Activated T-helper 17 cell treated with anti-CD3 and anti-CD28 coated beads, Interleukin-2, amount 50 U/mL, for 72 hours (primary cell): ENCODE data around the gene ELP5. TPM values are rescaled to one million over a fixed set of nuclear protein-coding genes. Genes with fewer than 3 reads are reported as not detected.

Experiments used
- ATAC-seq: fragments of 150-1000 bp; cut with Tn5 transposase; replicated peaks from 2 replicates; pipeline ENCODE4 v1.10.0; 2021; ENCODE audit warnings: mild to moderate bottlenecking, moderate library complexity
- H3K27ac Mint-ChIP-seq: one replicate; pipeline ENCODE4 v1.8.0; 2022; ENCODE audit warnings: mixed read lengths
- H3K27me3 Mint-ChIP-seq: one replicate; pipeline ENCODE4 v1.8.0; 2022; ENCODE audit warnings: mixed read lengths
- H3K36me3 Mint-ChIP-seq: one replicate; pipeline ENCODE4 v1.8.0; 2022; ENCODE audit warnings: low read depth, mild to moderate bottlenecking, mixed read lengths
- H3K4me1 Mint-ChIP-seq: one replicate; pipeline ENCODE4 v1.8.0; 2022; ENCODE audit warnings: mixed read lengths
- H3K4me3 Mint-ChIP-seq: one replicate; pipeline ENCODE4 v1.8.0; 2022; ENCODE audit warnings: mild to moderate bottlenecking, mixed read lengths
- H3K9me3 Mint-ChIP-seq: one replicate; pipeline ENCODE4 v1.8.0; 2022; ENCODE audit warnings: mixed read lengths
- total RNA-seq, 2 donors: library from RNA; stranded (reverse); gene quantifications; one replicate each; pipeline ENCODE4 v1.2.3, GENCODE V29; 2022

ELP5 gene
- total RNA-seq, 2 donors from 2014 or later, result 43.7 to 72.0 TPM

DNA sequence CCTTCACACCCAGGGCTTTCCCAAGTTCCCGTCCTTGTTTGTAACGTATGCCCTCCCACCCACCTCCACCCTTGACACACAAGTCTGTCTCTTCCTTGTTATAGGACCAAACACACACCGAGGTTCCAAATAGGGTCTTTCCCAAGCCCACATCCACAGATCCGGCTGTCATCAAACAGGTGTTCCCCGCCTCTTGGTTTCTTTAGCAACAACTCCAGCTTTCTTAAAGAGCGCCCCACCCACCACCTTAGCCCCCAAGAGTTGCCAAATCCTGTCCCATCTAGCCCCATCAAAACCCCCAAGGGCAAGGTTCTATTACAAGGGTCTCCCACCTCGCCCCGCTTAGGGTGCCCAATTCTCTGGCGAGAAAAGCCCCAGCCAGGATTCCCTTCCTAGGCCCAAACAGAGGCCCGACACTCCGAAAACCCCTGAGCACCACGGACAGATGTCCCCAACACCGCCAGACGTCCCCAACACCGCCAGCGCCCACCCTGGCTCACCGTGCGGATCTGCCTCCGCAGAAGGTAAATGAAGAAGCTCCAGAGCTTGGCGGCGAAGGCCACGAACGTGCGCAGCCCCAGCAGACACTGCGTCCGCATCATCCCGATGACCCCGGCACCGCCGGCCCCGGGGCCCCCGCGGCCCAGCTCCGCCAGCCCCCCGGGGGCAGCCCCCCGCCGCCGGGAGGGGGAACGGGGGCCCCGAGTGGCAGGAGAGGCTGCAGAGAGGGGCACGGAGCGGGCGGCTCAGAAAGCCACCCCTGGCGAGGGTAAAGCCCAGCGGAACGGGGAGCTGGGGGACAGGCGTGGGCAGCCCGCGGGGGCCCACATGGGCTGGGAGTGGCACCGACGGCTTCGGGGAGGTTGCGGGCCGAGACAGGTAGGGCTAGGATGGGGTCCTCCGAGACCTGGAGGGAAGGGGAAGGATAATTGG, 1.1 kb upstream of the ELP5 start:
- Mint-ChIP-seq H3K4me1 (peaks cover 21% of the 10 kb centered on the region), H3K9me3 (no peaks in the 10 kb centered on the region), H3K27ac (peak overlapping the region; percentile 96), H3K36me3 (peaks cover 84% of the 10 kb centered on the region), H3K27me3 (no peaks in the 10 kb centered on the region), H3K4me3 (peak overlapping the region; percentile 93)
- ATAC-seq, result peak; percentile 5

DNA sequence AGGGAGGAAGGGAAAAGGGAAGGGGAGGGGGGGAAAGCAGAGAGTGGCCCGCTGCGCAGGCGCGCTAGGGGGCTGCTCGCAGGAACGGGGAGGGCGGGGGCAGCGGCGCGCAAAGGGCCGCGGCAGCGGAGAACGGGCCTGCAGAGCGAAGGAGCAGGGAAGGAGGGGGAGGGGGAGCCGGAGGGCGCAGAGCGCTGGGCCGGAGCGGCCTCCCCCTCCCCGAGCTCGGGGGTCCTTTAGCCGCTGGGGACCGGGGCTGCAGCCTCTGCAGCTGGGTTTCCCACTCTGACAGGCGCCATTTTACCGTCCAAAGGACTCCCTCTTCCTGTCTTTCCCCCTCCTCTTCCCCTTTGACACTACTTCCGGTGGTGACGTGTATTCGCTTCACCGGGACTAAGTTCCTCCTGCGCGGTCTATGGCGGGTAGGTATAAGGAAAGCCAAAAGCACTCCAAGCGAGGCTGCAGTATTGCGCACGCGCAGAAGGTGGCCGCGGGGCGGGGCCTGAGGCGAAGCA, 297 bp upstream of the ELP5 start, which contains the start of gene CTDNEP1:
CTDNEP1 (minus strand) TSS at position 74 of the 515 bp plus-strand sequence. CDS start 438 bp downstream, outside the sequence.
- Mint-ChIP-seq H3K36me3 (peaks cover 84% of the 10 kb centered on the region), H3K9me3 (no peaks in the 10 kb centered on the region), H3K4me3 (peak within 1 kb of the TSS; percentile 93), H3K4me1 (peaks cover 16% of the 10 kb centered on the region), H3K27ac (peak within 1 kb of the TSS; percentile 100), H3K27me3 (no peaks in the 10 kb centered on the region)
- peak; percentile 97 for ATAC-seq

DNA sequence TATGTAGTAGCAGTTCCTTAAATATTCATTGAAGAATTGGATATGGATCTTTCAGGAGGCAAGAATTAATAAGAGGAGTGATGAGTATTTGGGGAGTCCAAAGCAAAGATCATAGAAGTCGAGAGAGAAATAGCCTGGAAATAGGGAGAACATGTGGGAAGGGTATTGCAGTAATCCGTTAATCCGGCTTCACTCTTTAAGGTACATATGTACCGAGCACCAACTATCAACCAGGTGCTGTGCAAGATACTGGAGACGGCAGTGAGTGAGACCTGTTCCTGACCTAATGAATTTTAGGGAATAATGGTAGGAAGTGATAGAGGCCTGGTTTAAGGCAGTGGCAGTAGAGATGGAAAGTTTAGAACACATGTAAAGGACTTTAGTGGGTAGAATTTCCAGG, 1.1 kb downstream of the ELP5 start:
- Mint-ChIP-seq H3K4me3 (peak overlapping the region; percentile 93), H3K9me3 (no peaks in the 10 kb centered on the region), H3K27me3 (no peaks in the 10 kb centered on the region), H3K36me3 (peaks cover 92% of the 10 kb centered on the region), H3K4me1 (peaks cover 16% of the 10 kb centered on the region), H3K27ac (peak overlapping the region; percentile 100)
- ATAC-seq, result no peak

DNA sequence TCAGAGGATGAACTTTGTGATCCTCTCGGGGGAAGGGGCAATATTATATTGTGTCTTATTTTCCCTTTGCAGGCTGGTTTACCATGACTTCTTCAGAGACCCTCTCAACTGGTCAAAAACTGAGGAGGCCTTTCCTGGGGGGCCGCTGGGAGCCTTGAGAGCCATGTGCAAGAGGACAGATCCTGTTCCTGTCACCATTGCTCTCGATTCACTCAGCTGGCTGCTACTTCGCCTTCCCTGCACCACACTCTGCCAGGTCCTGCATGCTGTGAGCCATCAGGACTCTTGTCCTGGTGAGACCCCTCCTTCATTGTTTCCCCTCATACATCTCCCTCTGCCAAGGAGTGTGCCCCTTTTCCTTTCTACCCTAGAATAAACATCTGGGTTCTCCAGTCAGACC, 2.5 kb downstream of the ELP5 start:
- H3K27ac Mint-ChIP-seq, result peak overlapping the region; percentile 33
- ATAC-seq, result no peak
- peaks cover 11% of the 10 kb centered on the region for H3K4me1 Mint-ChIP-seq
- peak overlapping the region; percentile 7 for H3K4me3 Mint-ChIP-seq
- peaks cover 94% of the 10 kb centered on the region for H3K36me3 Mint-ChIP-seq
- H3K27me3 Mint-ChIP-seq, result no peaks in the 10 kb centered on the region
- no peaks in the 10 kb centered on the region for H3K9me3 Mint-ChIP-seq

DNA sequence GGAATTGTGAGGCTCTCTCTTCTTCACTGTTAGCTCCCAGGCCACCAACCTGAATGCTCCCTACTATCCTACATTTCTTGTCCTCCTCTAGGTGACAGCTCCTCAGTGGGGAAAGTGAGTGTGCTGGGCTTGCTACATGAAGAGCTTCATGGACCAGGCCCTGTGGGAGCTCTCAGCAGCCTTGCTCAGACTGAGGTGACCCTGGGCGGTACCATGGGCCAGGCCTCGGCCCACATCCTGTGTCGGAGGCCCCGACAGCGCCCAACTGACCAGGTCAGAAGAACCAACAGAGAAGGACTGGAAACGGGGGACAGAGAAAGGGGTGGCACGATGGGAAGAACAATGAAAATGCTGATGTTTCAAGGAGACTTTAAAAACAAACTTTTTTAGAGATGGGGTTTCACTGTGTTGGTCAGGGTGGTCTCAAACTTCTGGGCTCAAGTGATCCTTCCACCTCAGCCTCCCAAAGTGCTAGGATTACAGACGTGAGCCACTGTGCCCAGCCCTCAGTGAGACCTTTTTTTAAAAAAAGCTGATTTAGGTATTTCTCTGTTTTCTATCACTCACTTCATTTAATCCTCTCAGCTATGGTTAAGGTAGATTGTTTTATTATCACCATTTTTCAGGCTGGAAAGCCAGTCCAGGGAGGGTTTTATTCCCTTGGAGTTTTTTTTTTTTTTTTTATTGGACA, 4.9 kb downstream of the ELP5 start:
- Mint-ChIP-seq H3K36me3 (peaks cover 84% of the 10 kb centered on the region), H3K27me3 (no peaks in the 10 kb centered on the region), H3K9me3 (no peaks in the 10 kb centered on the region), H3K27ac (peak overlapping the region; percentile 46), H3K4me1 (peaks cover 11% of the 10 kb centered on the region), H3K4me3 (no peak overlapping the region)
- ATAC-seq, result no peak

DNA sequence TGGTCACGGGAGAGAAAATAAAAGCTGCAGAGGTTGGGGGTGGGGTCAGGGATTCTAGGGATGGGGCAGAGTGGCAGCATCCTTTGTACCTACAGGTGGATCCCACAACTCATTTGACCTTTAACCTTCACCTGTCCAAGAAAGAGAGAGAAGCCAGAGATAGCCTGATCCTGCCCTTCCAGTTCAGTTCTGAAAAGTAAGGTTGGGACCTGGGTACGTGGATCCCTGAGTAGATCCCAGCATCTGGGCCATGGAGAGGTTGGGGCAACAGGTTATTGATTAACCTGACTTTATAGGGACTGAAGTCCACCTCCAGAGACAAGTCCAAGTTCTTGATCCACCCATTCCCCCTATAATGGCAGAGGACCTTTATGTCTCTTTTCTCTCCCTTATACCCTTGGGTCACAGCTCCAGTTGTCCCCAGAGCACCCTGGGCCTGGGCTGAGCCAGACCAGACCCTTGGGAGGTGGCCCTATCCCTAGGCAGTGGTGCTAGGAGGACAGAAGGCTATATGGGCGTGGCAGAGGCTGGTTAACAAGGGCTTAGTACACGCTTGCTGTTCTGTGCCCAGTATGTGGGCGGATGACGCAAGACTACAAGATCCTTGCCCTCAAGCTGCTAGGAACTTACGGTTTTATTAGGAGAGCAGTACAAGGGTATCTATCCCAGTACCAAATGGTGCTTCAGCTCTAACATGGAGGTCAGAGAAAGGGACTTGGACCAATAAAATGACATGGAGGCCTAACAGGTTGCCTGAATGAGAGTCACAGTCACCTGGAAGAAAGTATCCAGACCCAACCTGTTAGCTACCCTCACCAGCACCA, 6.9 kb downstream of the ELP5 start:
- Mint-ChIP-seq H3K4me1 (peaks cover 10% of the 10 kb centered on the region), H3K27me3 (peaks cover 11% of the 10 kb centered on the region), H3K4me3 (no peak overlapping the region), H3K36me3 (peaks cover 63% of the 10 kb centered on the region), H3K9me3 (no peaks in the 10 kb centered on the region), H3K27ac (no peak overlapping the region)
- no peak for ATAC-seq

DNA sequence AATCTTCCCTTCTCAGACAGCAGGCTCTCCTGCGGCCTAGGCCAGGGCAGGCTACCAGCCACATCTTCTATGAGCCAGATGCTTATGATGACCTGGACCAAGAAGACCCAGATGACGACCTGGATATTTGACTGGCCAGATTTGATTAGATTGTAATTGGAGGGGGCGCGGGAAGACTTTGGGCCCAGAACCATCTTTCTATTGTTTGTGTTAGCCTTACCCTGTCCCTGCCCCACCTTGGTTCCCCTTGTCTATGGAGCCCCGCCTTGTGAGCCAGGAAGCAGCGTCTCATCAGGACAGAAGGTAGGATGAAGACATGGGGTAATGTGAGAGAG, 7.5 kb downstream of the ELP5 start:
- no peak overlapping the region for H3K4me3 Mint-ChIP-seq
- H3K4me1 Mint-ChIP-seq, result peaks cover 10% of the 10 kb centered on the region
- peaks cover 58% of the 10 kb centered on the region for H3K36me3 Mint-ChIP-seq
- no peaks in the 10 kb centered on the region for H3K9me3 Mint-ChIP-seq
- no peak for ATAC-seq
- peaks cover 13% of the 10 kb centered on the region for H3K27me3 Mint-ChIP-seq
- no peak overlapping the region for H3K27ac Mint-ChIP-seq

DNA sequence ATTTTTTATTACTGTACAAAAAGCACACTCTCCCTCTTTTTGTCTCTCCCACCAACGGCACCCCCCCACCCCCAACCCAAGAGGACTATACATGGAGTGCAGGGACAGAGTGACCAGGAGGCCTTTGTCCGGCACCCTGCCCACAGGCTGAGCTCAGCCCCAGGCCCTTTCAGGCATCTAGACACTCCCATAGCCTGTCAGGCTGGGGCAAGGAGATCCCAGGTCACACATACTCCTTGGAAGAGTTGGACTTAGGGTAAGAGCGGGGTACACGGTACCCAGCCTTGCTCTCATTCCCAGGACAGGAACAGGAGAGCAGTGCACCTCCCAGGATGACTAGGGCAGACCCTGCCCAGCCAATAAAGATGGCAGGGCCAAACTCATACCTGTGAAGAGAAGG, 8.1 kb downstream of the ELP5 start:
- H3K9me3 Mint-ChIP-seq, result no peaks in the 10 kb centered on the region

DNA sequence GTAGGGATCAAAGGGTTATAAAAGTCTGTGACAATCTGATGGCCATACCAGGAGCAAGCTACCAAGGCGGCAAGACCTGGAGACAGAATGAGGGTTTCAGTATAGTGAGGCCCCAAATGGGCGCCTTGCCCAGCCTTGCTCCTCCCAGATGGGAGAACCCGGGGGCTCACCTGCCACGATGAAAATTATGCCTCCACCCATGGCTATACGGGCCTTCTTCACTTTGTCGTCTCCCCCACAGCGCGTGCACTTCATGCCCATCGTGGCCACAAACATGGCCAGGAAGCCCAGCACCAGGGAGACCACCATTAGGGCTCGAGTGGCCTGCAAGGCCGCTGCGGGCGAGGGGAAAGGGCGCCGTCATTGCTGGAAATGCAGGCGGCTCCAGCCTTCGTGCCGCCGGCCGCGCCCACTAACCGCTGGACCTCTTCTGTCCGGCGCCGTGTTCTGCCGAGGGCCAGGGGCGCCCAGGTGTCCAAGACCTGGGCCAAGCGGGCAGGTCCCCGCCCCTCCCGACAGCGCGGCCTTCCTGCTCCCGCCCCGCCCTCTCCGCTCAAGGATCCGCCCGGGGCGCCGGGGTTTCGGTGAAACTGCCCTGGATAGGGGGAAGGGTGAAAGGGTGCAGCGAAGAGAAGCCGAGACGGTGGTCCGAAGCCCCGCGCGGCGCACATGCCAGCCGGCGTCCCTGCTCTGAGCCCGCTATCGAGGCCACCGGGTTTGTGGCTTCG, 8.8 kb downstream of the ELP5 start:
- H3K27ac Mint-ChIP-seq, result no peak overlapping the region

More for the DNA sequence above, 8.1 kb downstream of the ELP5 start:
- H3K27me3 Mint-ChIP-seq, result peaks cover 13% of the 10 kb centered on the region
- H3K36me3 Mint-ChIP-seq, result peaks cover 51% of the 10 kb centered on the region
- H3K4me1 Mint-ChIP-seq, result peaks cover 10% of the 10 kb centered on the region
- peak overlapping the region; percentile 77 for H3K4me3 Mint-ChIP-seq
- no peak for ATAC-seq
- H3K27ac Mint-ChIP-seq, result no peak overlapping the region

DNA sequence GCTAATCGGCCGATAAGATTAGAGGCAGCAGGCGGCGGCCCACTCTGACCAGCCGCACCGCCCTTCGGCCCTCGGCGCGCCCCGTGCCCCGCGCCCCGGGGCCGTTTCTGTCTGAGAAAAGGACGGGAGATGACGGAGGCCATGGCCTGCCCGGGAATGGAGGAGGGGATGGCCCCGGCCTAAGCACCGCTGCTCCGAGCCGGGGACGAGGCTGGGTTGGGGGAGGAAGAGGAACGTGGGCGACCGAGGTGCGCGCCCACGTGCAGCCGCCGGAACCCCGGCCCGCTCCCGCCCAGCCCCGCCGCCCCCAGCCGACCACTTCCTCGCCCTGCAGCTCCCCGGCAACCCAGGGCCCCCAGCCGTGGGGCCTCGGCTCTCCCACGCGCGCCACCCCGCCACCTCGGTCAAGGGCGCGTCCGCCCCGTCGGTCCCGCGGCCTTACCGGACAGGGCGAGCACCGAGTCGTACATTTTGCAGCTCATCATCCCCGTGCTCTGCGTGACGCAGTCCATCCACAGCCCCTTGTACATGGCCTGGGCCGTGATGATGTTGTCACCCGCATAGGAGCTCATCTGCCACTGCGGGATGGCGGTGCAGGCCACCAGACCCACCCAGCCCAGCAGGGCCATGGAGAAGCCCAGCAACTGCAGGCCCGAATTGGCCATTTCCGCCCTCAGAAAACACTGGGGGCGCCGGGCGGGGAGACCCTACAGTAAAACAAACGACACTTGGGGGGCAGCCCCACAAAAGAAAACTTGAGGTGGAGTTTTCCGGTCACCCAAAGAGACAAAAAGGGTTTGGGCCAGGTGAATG, 9.6 kb downstream of the ELP5 start:
- Mint-ChIP-seq H3K4me3 (peak overlapping the region; percentile 77), H3K27ac (no peak overlapping the region), H3K4me1 (peaks cover 10% of the 10 kb centered on the region), H3K36me3 (peaks cover 37% of the 10 kb centered on the region), H3K27me3 (peaks cover 14% of the 10 kb centered on the region), H3K9me3 (no peaks in the 10 kb centered on the region)
- ATAC-seq, result peak; percentile 49

More for the DNA sequence above, 8.8 kb downstream of the ELP5 start:
- Mint-ChIP-seq H3K36me3 (peaks cover 45% of the 10 kb centered on the region), H3K4me1 (peaks cover 10% of the 10 kb centered on the region), H3K9me3 (no peaks in the 10 kb centered on the region), H3K27me3 (peaks cover 13% of the 10 kb centered on the region), H3K4me3 (peak overlapping the region; percentile 77)
- peak; percentile 75 for ATAC-seq

DNA sequence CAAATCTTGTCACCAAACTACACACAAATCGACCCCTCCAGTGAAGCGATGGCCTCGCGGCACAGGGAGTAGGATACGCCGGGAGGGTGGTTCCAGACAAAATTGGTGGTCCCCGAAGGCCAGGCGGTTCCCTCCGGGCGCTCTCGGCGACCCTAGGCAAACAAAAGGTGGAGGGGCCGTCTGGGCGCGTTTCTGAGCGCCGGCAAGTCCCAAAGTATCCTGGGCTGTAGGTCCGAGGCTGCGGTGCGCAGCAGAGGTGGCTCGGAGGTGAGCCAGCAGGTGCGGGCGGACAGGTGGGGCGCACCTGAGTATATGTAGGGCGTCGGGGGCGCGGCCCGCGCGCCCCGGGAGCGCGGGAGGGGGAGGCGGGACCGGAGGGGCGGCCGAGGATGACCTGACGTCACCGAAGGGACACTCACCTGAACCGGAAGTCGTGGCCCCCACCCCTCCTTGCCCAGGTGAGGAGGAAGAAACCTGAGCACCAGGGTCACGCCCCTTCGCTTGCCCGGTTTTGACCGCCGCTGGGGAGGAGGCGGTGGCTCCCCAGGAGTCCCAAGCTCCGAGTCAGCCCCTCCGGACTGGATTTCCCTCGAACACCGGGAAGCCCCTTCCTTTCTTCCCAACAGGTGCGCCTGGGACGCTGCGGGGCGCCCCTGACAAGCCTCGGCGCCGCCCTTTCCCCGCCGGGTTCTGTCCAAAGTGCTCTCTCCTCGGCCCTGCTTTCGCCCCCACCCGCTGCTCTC, 10.3 kb downstream of the ELP5 start, which contains the start of gene CLDN7:
CLDN7 (minus strand) TSS at position 287 of the 743 bp plus-strand sequence. CDS start 435 bp downstream, outside the sequence.
- H3K27ac Mint-ChIP-seq, result no peak within 1 kb of the TSS
- peak within 1 kb of the TSS; percentile 77 for H3K4me3 Mint-ChIP-seq
- ATAC-seq, result no peak
- no peaks in the 10 kb centered on the region for H3K9me3 Mint-ChIP-seq
- peaks cover 10% of the 10 kb centered on the region for H3K4me1 Mint-ChIP-seq
- H3K27me3 Mint-ChIP-seq, result peaks cover 17% of the 10 kb centered on the region
- peaks cover 29% of the 10 kb centered on the region for H3K36me3 Mint-ChIP-seq
